Right lobe of liver (tissue), 6 donors: ENCODE measurements around the gene COX20. TPM values are rescaled to one million over a fixed set of nuclear protein-coding genes. Genes with fewer than 3 reads are reported as not detected.

Experiments
- ATAC-seq, 4 donors: fragments of 200-7000 bp; cut with Tn5 transposase; one replicate each; pipeline ENCODE4 v1.9.1; 2020; ENCODE audit warnings: mild to moderate bottlenecking in 4 of 4, moderate library complexity in 4 of 4
- DNase-seq, 3 donors: peaks; one replicate each; pipeline ENCODE4 v3.0.0-alpha.2; 2020
- H3K27ac ChIP-seq, 3 donors: fragments of 200-600 bp; one replicate each; pipeline ENCODE4 v1.8.0; 2022
- H3K27me3 ChIP-seq, 2 donors: fragments of 200-600 bp; one replicate each; pipeline ENCODE4 v1.8.0; 2022
- H3K36me3 ChIP-seq, 4 donors: fragments of 200-600 bp; sonication (generic) in 1 of 4; one replicate each; pipeline versions ENCODE4 v1.5.1 to v1.8.0; 2017 to 2022; ENCODE audit warnings: control low read depth in 1 of 4
- H3K4me1 ChIP-seq, 4 donors: fragments of 200-600 bp; sonication (generic) in 1 of 4; one replicate each; pipeline versions ENCODE4 v1.5.1 to v1.8.0; 2017 to 2022; ENCODE audit warnings: control low read depth in 1 of 4
- H3K4me3 ChIP-seq, 3 donors: fragments of 200-600 bp; one replicate each; pipeline ENCODE4 v1.8.0; 2022
- H3K9me3 ChIP-seq, 4 donors: fragments of 200-600 bp; sonication (generic) in 1 of 4; one replicate each; pipeline versions ENCODE4 v1.5.1 to v1.8.0; 2017 to 2022; ENCODE audit warnings: control low read depth in 1 of 4
- CTCF ChIP-seq, 4 donors: fragments of 200-600 bp in 3 of 4; fragments of 450-650 bp in 1 of 4; IDR thresholded peaks; one replicate each; pipeline versions ENCODE4 v1.5.1 to v1.8.0; 2016 to 2022; ENCODE audit warnings: antibody characterized with exemption in 4 of 4, mild to moderate bottlenecking in 2 of 4
- POLR2A ChIP-seq: fragments of 450-650 bp; IDR thresholded peaks from one replicate; pipeline ENCODE4 v1.6.1; 2017; ENCODE audit warnings: antibody characterized with exemption, mild to moderate bottlenecking
- WGBS: methylation state at CpG from one replicate; pipeline ENCODE4 v1.1.6; 2018; ENCODE audit warnings: low coverage, low lambda C conversion rate; ENCODE audit not compliant: insufficient coverage; ENCODE audit errors: missing lambda C conversion rate; 5-methylcytosine and 5-hydroxymethylcytosine counted together
- intact Hi-C, 2 donors: fragments of 100-400 bp; cut with DNase I; formaldehyde crosslinking; loops; one replicate each; pipeline versions ENCODE4 v1.11.2 to v1.14.1; 2022
- total RNA-seq, 6 experiments: library from RNA; depleted of rRNA in 2 of 6; stranded (reverse); fragments of >200 nt in 2 of 6; fragmentation: NEBNext Ultra II Directional in 3 of 6; extraction: Animal tissue kit (Norgen Biotek cat#: 25700) in 3 of 6; gene quantifications; one replicate each; pipeline versions ENCODE4 v1.1.0 to v1.2.4, GENCODE V29; 2016 to 2023
- donor health status: DM: no; HTN: yes; CAD: no.
- donor health status: DM: no; HTN: no; CAD: no.
- donor health status: DM: no; HTN: no; CAD: no.
- donor health status: DM: no; HTN: yes; CAD: no.
- donor health status: DM: no; HTN: yes; CAD: no.

Gene COX20
- total RNA-seq, 6 experiments from 2014 or later = 16.8 to 28.5 (median 19.6) TPM

DNA sequence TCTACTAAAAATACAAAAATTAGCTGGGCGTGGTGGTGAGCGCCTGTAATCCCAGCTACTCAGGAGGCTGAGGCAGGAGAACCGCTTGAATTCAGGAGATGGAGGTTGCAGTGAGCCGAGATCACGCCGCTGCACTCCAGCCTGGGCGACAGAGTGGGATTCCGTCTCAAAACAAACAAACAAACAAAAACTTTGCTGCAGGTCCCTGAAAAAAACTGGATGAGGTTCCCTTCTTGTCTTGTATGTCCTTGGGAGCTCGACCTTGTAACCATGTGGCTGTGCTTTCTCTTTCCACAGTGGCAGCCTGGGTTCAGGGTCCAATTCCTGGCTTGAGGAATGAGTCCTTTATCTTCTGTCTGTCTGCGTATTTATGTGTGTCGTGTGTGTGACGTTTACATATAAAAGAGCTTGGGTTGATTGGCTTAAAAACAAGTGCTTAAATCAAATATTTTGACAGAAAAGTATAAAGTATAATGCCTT lies 18.0 kb upstream of the COX20 start:
- Histone ChIP-seq H3K9me3 (no peaks in the 10 kb centered on the region), H3K27me3 (no peaks in the 10 kb centered on the region), H3K36me3 (no peaks in the 10 kb centered on the region), H3K4me3 (no peak overlapping the region), H3K27ac (no peak overlapping the region), H3K4me1 (no peaks in the 10 kb centered on the region)
- DNase-seq (no peak), ATAC-seq (peak in 2 of 4 donors; percentile 44 to 50)
- TF ChIP-seq POLR2A (no peak), CTCF (IDR thresholded peaks at IDR 0.05) (no peak)
- intact Hi-C loops = no loop called here
- WGBS = 31% methylated on average over 5 of the region's 12 CpGs

- H3K4me3 ChIP-seq = no peak overlapping the region
Measured at GRCh38 chr1:244820131-244820530, 15.3 kb upstream of the COX20 start.

DNA sequence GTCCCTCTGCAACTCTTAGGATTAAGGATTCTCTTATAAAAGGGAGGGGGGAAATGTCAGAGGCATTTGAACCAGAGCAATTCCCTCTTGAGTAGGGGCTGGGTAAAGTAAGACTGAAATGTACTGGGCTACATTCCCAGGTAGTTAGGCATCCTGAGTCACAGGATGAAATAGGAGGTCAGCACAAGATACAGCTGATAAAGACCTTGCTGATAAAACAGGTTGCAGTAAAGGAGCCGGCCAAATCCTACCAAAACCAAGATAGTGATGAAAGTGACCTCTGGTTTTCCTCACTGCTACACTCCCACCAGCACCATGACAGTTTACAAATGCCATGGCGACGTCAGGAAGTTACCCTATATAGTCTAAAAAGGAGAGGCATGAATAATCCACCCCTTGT lies 14.3 kb upstream of the COX20 start:
- WGBS = 67% methylated on average over 3 of the region's 3 CpGs

More at GRCh38 chr1:244820131-244820530, 15.3 kb upstream of the COX20 start:
- no peaks in the 10 kb centered on the region for H3K4me1 ChIP-seq
- WGBS = 78% methylated on average over 2 of the region's 2 CpGs
- no peaks in the 10 kb centered on the region for H3K36me3 ChIP-seq
- intact Hi-C loops = no loop called here
- H3K27ac ChIP-seq = no peak overlapping the region
- H3K9me3 ChIP-seq = no peaks in the 10 kb centered on the region
- ATAC-seq (no peak), DNase-seq (no peak)
- no peaks in the 10 kb centered on the region for H3K27me3 ChIP-seq
- TF ChIP-seq CTCF (IDR thresholded peaks at IDR 0.05) (no peak), POLR2A (no peak)

GRCh38 chr1:244822878-244823277 lies 12.6 kb upstream of the COX20 start:
- H3K27me3 ChIP-seq = no peaks in the 10 kb centered on the region
- no peak for DNase-seq
- H3K27ac ChIP-seq = no peak overlapping the region
- ATAC-seq = no peak
- intact Hi-C loops = no loop called here
- no peaks in the 10 kb centered on the region for H3K9me3 ChIP-seq
- no peaks in the 10 kb centered on the region for H3K36me3 ChIP-seq
- no peaks in the 10 kb centered on the region for H3K4me1 ChIP-seq
- no peak overlapping the region for H3K4me3 ChIP-seq
- WGBS = 77% methylated on average over 8 of the region's 11 CpGs
- TF ChIP-seq POLR2A = no peak
- no peak for TF ChIP-seq CTCF (IDR thresholded peaks at IDR 0.05)

More for the DNA sequence above, 14.3 kb upstream of the COX20 start:
- H3K27me3 ChIP-seq = no peaks in the 10 kb centered on the region
- H3K4me1 ChIP-seq = no peaks in the 10 kb centered on the region
- intact Hi-C loops = no loop called here
- no peak for TF ChIP-seq CTCF (IDR thresholded peaks at IDR 0.05)
- TF ChIP-seq POLR2A = no peak
- no peaks in the 10 kb centered on the region for H3K9me3 ChIP-seq
- no peak overlapping the region for H3K4me3 ChIP-seq
- ATAC-seq = no peak
- H3K36me3 ChIP-seq = no peaks in the 10 kb centered on the region
- no peak overlapping the region for H3K27ac ChIP-seq
- DNase-seq = no peak

DNA sequence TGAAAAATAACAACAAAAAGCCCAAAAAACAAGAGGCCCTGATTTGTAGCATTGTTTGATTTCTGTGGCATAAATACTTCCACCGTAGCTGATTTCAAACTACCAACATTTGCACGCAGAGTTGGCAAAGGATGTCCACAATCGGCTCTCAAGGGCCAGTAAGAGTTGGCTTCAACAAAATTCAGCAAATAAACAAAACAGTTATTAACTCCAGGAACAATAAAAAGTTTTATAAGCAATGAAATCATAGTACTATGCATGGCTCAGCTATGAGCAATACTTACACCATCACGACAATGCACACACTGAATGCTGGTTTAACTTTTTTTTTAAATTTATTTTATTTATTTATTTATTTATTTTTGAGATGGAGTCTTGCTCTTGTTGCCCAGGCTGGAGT lies 8.7 kb upstream of the COX20 start:
- intact Hi-C loops = no loop called here
- no peaks in the 10 kb centered on the region for H3K27me3 ChIP-seq
- H3K4me1 ChIP-seq = no peaks in the 10 kb centered on the region
- no peak for DNase-seq
- 85% methylated on average over 4 of the region's 4 CpGs for WGBS
- ATAC-seq = no peak
- TF ChIP-seq POLR2A (no peak), CTCF (IDR thresholded peaks at IDR 0.05) (no peak)
- no peak overlapping the region for H3K4me3 ChIP-seq
- no peaks in the 10 kb centered on the region for H3K9me3 ChIP-seq
- H3K36me3 ChIP-seq = no peaks in the 10 kb centered on the region
- no peak overlapping the region for H3K27ac ChIP-seq
